Stimulated activated CD8-positive, alpha-beta memory T cell treated with anti-CD3 and anti-CD28 coated beads, Interleukin-15, amount 100 ng/mL, for 4 hours (primary cell): ENCODE data around the gene SLC7A11.
"Not testable (repeated sequence)": the region's sequence is repeated elsewhere in the genome, so short reads cannot be mapped to it uniquely, and the experiment has no call there.

Source experiments
- DNase-seq, 2 donors: peaks; one replicate each; pipeline ENCODE4 v3.0.0-alpha.2; 2020; ENCODE audit warnings: low read depth in 2 of 2

The SLC7A11 gene

GRCh38 chr4:138242834-138243156 is 646 bp upstream of the SLC7A11 start:
- DNase-seq: no peak

DNA sequence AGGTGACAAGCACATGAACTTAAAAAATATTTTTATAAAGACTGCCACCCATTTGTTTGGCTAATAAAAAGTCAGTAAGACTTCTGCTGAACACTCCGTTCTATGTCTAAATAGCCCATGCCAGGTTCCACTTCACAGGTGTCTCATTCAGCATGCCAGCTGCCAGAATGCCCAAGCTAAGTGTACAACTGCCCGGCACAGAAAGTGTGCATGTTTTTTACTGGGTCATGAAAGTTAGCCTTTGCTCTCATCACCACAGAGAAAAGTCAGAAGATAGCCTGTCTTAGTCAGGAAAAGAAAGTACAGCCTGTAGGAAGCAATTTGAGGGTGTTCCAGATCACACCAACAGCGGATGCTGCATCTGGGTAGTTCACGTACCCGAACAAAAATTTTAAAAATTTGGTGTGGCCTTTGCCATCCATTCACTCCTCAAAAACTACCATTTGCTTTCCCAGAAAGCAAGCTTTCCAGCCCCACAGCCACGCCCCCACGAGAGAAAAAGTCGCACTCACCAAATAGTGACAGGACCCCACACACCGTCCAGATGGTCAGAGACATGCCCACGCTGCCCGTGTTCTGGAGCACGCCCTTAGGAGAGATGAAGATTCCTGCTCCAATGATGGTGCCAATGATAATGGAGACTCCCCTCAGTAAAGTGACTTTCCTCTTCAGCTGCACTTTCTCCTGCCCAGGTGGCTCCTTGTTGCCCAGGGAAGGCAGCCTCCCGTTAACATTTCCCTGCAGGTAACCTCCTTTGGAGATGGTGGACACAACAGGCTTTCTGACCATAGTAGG is 671 bp downstream of the SLC7A11 start:
- DNase-seq: no peak

DNA sequence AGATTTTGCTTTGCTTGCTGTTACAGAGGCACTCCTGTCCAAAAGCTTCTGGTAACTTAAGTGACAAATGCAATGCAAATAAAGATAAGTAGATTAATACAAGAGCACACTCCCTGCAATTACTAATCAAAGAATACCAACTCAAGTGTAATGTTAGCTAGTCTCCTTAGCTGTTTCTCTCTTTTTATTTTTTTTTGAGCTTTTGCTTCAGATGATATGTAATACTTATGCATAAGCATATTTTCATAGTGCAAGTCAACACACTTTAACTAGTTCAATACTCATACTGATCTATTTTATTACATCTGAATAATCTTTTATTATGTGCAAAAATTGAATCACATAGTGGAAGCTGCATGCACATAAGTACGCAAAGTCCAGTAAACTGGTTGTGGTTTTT is 2.7 kb downstream of the SLC7A11 start:
- no peak for DNase-seq

- no peak for DNase-seq
Measured at GRCh38 chr4:138238521-138239292, 3.4 kb downstream of the SLC7A11 start.

- not testable (repeated sequence) for DNase-seq
Measured at GRCh38 chr4:138237132-138237531, 5.0 kb downstream of the SLC7A11 start.

DNA sequence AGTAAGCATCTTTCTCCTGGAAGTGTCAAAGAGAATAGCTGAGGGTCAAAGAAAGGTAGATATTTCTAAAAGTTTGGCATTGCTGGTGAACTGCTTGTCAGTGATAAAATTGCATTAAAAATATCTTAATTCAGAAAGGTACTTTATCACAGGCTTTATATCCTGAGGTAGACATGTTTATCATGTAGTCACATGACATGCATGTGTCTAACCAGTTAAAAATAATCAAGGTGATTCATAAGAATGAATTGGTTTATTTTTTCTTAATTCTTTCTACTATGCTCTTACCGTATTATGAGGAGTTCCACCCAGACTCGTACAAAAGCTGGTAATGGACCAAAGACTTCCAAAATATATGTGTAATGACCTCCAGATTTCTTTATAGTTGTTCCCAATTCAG is 6.1 kb downstream of the SLC7A11 start:
- DNase-seq: no peak

GRCh38 chr4:138235419-138235952 is 6.7 kb downstream of the SLC7A11 start:
- no peak for DNase-seq

DNA sequence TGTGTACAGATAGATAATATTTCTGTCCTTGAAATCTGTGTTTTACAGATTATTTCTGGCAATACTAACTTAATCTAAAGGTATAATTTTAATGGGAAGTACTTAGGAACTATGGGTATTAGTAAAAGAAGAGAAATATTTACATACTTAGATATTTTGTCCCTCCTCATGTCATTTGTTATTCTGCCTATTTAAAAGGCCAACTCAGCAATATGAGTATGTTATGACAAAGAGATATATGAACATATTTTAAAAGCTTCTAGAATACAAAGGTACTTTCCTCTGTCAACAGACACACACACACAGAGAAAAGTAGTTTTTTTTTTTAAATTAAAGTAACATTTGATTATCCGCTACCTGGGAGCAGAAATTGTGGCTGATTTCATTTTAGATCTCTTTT is 7.9 kb downstream of the SLC7A11 start:
- DNase-seq: no peak

DNA sequence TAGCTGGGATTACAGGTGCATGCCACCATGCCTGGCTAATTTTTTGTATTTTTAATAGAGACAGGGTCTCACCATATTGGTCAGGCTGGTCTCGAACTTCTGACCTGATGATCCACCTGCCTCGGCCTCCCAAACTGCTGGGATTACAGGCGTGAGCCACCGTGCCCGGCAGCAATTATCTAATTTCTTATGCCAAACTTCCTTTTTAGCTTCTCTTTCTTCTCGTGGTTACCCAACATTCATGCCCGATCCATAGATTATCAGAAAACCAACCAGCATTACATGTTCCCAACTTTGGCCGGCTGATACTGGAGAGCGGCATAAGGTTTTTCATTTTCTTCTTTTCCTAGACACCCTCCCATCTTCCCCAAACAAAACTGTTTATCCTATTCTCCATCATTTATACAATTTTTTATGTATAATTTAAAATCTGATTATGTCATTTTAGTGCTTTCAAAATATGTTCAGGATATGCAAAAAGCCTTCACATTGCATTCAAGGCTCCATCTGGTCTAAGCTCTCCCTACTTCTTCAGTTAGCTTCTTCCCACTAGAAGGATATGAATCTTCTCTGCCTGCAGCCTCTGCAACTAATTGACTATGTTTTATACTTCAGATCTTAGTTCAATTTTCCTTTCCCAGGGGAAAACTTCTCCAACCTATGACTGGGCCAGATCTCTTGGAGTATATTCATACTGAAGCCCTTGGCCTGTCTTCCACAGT is 8.7 kb downstream of the SLC7A11 start:
- no peak for DNase-seq

DNA sequence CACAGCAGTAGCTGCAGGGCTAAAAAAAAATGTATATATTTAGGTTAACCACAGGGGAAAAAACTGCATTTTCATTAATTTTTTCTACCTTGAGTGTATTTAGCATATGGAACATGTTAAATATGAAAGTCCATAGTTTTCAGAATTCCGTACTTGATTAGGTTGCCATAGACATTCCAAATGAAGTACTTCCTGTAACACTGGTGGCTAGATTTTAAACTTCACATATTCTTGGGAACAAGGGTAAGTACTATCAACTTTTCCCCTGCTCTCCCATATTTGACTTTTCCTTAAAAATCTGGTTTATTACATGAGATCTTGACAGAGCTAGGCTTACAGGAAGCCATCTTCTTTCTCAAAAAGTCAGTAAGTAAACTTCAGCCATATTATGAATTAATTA is 9.8 kb downstream of the SLC7A11 start:
- DNase-seq: no peak

DNA sequence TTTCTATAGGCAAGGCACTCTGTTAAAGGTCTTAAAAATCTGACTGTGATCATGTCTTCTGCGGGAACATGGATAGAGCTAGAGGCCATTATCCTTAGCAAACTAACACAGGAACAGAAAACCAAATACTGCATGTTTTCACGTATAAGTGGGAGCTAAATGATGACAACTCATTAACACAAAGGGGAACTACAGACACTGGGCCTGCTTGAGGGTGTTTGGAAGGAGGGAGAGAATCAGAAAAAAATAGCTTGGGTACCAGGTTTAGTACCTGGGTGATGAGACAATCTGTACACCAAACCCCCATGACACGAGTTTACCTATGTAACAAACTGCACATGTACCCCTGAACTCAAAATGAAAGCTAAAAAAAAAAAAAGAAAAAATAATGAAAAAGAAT is 12.1 kb downstream of the SLC7A11 start:
- no peak for DNase-seq

GRCh38 chr4:138229160-138229559 is 13.0 kb downstream of the SLC7A11 start:
- DNase-seq: no peak

DNA sequence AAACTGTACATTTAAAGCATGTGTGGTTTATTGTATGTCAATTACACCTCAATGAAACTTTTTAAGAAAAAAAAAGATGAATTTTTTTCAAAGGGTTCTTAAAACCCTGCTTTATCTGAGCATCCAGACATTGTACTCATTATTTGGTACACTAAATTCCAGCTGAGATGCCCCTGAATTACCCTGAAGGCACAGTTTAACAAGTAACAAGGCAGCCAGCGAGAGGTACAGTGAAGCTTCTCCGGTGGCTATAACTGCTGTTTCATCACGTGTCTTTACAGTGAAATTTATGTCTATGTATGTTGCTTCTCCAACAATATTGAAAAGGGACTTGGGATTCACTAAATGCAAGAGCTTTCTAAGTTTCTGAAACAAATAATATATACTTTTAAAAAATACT is 15.8 kb downstream of the SLC7A11 start:
- DNase-seq: no peak

- no peak for DNase-seq
Measured at GRCh38 chr4:138225477-138225876, 16.7 kb downstream of the SLC7A11 start.

GRCh38 chr4:138224614-138225013 is 17.5 kb downstream of the SLC7A11 start:
- no peak for DNase-seq

- no peak for DNase-seq
Measured at GRCh38 chr4:138223231-138223910, 18.8 kb downstream of the SLC7A11 start.

- no peak for DNase-seq
Measured at GRCh38 chr4:138222046-138222445, 20.1 kb downstream of the SLC7A11 start.

DNA sequence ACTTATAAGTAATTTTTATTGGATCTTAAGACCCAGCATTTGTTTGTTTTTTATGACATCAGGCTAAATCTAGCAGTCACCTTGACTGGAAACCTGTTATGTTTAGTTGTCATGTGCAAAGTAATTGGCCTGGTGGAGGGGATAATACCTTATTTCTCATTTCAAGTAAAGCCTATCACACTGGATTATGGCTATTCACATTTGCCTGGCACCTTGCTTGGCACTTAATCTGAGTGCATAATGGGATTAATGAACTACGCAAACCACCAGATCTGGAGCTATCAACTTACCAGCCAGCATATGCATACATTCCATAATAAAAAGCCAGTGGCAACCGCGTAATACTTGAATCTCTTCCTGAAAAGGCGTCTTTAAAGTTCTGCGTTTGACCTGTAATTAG is 23.2 kb downstream of the SLC7A11 start:
- no peak for DNase-seq

- no peak for DNase-seq
Measured at GRCh38 chr4:138217567-138217966, 24.6 kb downstream of the SLC7A11 start.

GRCh38 chr4:138216272-138216867 is 25.8 kb downstream of the SLC7A11 start:
- DNase-seq: no peak

DNA sequence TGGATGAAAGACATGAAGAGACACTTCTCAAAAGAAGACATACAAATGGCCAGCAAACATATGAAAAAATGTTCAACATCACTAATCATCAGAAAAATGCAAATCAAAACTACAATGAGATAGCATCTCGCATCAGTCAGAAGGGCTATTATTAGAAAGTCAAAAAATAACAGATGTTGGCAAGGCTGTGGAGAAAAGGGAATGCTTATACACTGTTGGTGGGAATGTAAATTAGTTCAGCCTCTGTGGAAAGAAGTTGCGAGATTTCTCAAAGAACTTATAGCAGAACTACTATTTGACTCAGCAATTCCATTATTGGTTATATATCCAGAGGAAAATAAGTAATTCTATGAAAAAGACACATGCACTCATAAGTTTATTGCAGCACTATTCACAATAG is 31.6 kb downstream of the SLC7A11 start:
- DNase-seq: not testable (repeated sequence)
